ENCODE data around the gene CNN2.

CNN2 gene

GRCh38 chr19:1040476-1041271 is 14.3 kb downstream of the CNN2 start:
- Histone ChIP-seq H3K9me3 (ENCODE audit: control insufficient read depth in 5 of 5, low read length in 5 of 5) (no peaks in the 10 kb centered on the region), H3K36me3 (ENCODE audit: control insufficient read depth in 5 of 5, insufficient read depth in 5 of 5, low read length in 5 of 5) (peaks cover 0 to 20% (median 10%) of the 10 kb centered on the region in 5 donors), H3K27me3 (ENCODE audit: control insufficient read depth in 5 of 5, insufficient read depth in 4 of 5, low read length in 5 of 5) (no peaks in the 10 kb centered on the region), H3K4me3 (ENCODE audit: low read depth in 1 of 5, low read length in 5 of 5) (peak overlapping the region; percentile 67 to 86 (median 81)), H3K9ac (ENCODE audit: low read length in 5 of 5) (peak overlapping the region in 4 of 5 donors; percentile 43 to 73 (median 64)), H3K27ac (ENCODE audit: low read depth, low read length) (peak overlapping the region; percentile 65), H3K4me1 (ENCODE audit: control insufficient read depth in 5 of 5, insufficient read depth in 5 of 5, low read length in 5 of 5) (peaks cover 0 to 59% (median 54%) of the 10 kb centered on the region in 5 donors)

GRCh38 chr19:1041272-1041834 is 14.9 kb downstream of the CNN2 start:
- H3K9ac ChIP-seq (ENCODE audit: low read length in 5 of 5): peak overlapping the region in 2 of 5 donors; percentile 52 to 71
- peaks cover 0 to 13% (median 6%) of the 10 kb centered on the region in 5 donors for H3K36me3 ChIP-seq (ENCODE audit: control insufficient read depth in 5 of 5, insufficient read depth in 5 of 5, low read length in 5 of 5)
- H3K27me3 ChIP-seq (ENCODE audit: control insufficient read depth in 5 of 5, insufficient read depth in 4 of 5, low read length in 5 of 5): no peaks in the 10 kb centered on the region
- H3K27ac ChIP-seq (ENCODE audit: low read depth, low read length): no peak overlapping the region
- peaks cover 0 to 59% (median 54%) of the 10 kb centered on the region in 5 donors for H3K4me1 ChIP-seq (ENCODE audit: control insufficient read depth in 5 of 5, insufficient read depth in 5 of 5, low read length in 5 of 5)
- H3K4me3 ChIP-seq (ENCODE audit: low read depth in 1 of 5, low read length in 5 of 5): peak overlapping the region; percentile 11 to 86 (median 81)
- no peaks in the 10 kb centered on the region for H3K9me3 ChIP-seq (ENCODE audit: control insufficient read depth in 5 of 5, low read length in 5 of 5)

GRCh38 chr19:1041835-1042685 is 15.7 kb downstream of the CNN2 start:
- Histone ChIP-seq H3K4me1 (ENCODE audit: control insufficient read depth in 5 of 5, insufficient read depth in 5 of 5, low read length in 5 of 5) (peaks cover 0 to 61% (median 54%) of the 10 kb centered on the region in 5 donors), H3K27me3 (ENCODE audit: control insufficient read depth in 5 of 5, insufficient read depth in 4 of 5, low read length in 5 of 5) (no peaks in the 10 kb centered on the region), H3K36me3 (ENCODE audit: control insufficient read depth in 5 of 5, insufficient read depth in 5 of 5, low read length in 5 of 5) (peaks cover 0 to 15% (median 5%) of the 10 kb centered on the region in 5 donors), H3K9ac (ENCODE audit: low read length in 5 of 5) (no peak overlapping the region), H3K27ac (ENCODE audit: low read depth, low read length) (peak overlapping the region; percentile 30), H3K9me3 (ENCODE audit: control insufficient read depth in 5 of 5, low read length in 5 of 5) (no peaks in the 10 kb centered on the region), H3K4me3 (ENCODE audit: low read depth in 1 of 5, low read length in 5 of 5) (peak overlapping the region in 3 of 5 donors; percentile 11 to 81 (median 35))

- H3K4me1 ChIP-seq (ENCODE audit: control insufficient read depth in 5 of 5, insufficient read depth in 5 of 5, low read length in 5 of 5): peaks cover 0 to 56% (median 49%) of the 10 kb centered on the region in 5 donors
- peak overlapping the region in 1 of 5 donors; percentile 81 for H3K4me3 ChIP-seq (ENCODE audit: low read depth in 1 of 5, low read length in 5 of 5)
- H3K27ac ChIP-seq (ENCODE audit: low read depth, low read length): peak overlapping the region; percentile 30
- H3K9me3 ChIP-seq (ENCODE audit: control insufficient read depth in 5 of 5, low read length in 5 of 5): no peaks in the 10 kb centered on the region
- H3K9ac ChIP-seq (ENCODE audit: low read length in 5 of 5): no peak overlapping the region
- peaks cover 0 to 11% (median 5%) of the 10 kb centered on the region in 5 donors for H3K36me3 ChIP-seq (ENCODE audit: control insufficient read depth in 5 of 5, insufficient read depth in 5 of 5, low read length in 5 of 5)
- no peaks in the 10 kb centered on the region for H3K27me3 ChIP-seq (ENCODE audit: control insufficient read depth in 5 of 5, insufficient read depth in 4 of 5, low read length in 5 of 5)
Observed at GRCh38 chr19:1042689-1043511, 16.5 kb downstream of the CNN2 start.

GRCh38 chr19:1045247-1045603 is 18.8 kb downstream of the CNN2 start:
- Histone ChIP-seq H3K9me3 (ENCODE audit: control insufficient read depth in 5 of 5, low read length in 5 of 5) (no peaks in the 10 kb centered on the region), H3K4me1 (ENCODE audit: control insufficient read depth in 5 of 5, insufficient read depth in 5 of 5, low read length in 5 of 5) (peaks cover 0 to 33% (median 30%) of the 10 kb centered on the region in 5 donors), H3K27ac (ENCODE audit: low read depth, low read length) (no peak overlapping the region), H3K27me3 (ENCODE audit: control insufficient read depth in 5 of 5, insufficient read depth in 4 of 5, low read length in 5 of 5) (no peaks in the 10 kb centered on the region), H3K4me3 (ENCODE audit: low read depth in 1 of 5, low read length in 5 of 5) (no peak overlapping the region), H3K9ac (ENCODE audit: low read length in 5 of 5) (no peak overlapping the region), H3K36me3 (ENCODE audit: control insufficient read depth in 5 of 5, insufficient read depth in 5 of 5, low read length in 5 of 5) (peaks cover 0 to 11% (median 5%) of the 10 kb centered on the region in 5 donors)

GRCh38 chr19:1046117-1046626 is 19.8 kb downstream of the CNN2 start:
- peaks cover 0 to 11% (median 5%) of the 10 kb centered on the region in 5 donors for H3K36me3 ChIP-seq (ENCODE audit: control insufficient read depth in 5 of 5, insufficient read depth in 5 of 5, low read length in 5 of 5)
- H3K9me3 ChIP-seq (ENCODE audit: control insufficient read depth in 5 of 5, low read length in 5 of 5): no peaks in the 10 kb centered on the region
- H3K27ac ChIP-seq (ENCODE audit: low read depth, low read length): no peak overlapping the region
- H3K4me3 ChIP-seq (ENCODE audit: low read depth in 1 of 5, low read length in 5 of 5): no peak overlapping the region
- H3K9ac ChIP-seq (ENCODE audit: low read length in 5 of 5): no peak overlapping the region
- H3K27me3 ChIP-seq (ENCODE audit: control insufficient read depth in 5 of 5, insufficient read depth in 4 of 5, low read length in 5 of 5): no peaks in the 10 kb centered on the region
- peaks cover 0 to 24% (median 20%) of the 10 kb centered on the region in 5 donors for H3K4me1 ChIP-seq (ENCODE audit: control insufficient read depth in 5 of 5, insufficient read depth in 5 of 5, low read length in 5 of 5)

- H3K9me3 ChIP-seq (ENCODE audit: control insufficient read depth in 5 of 5, low read length in 5 of 5): no peaks in the 10 kb centered on the region
- H3K36me3 ChIP-seq (ENCODE audit: control insufficient read depth in 5 of 5, insufficient read depth in 5 of 5, low read length in 5 of 5): peaks cover 0 to 11% (median 5%) of the 10 kb centered on the region in 5 donors
Observed at GRCh38 chr19:1046836-1047695, 20.7 kb downstream of the CNN2 start.

GRCh38 chr19:1047696-1048147 is 21.3 kb downstream of the CNN2 start:
- Histone ChIP-seq H3K4me1 (ENCODE audit: control insufficient read depth in 5 of 5, insufficient read depth in 5 of 5, low read length in 5 of 5) (peaks cover 0 to 8% (median 6%) of the 10 kb centered on the region in 5 donors), H3K27me3 (ENCODE audit: control insufficient read depth in 5 of 5, insufficient read depth in 4 of 5, low read length in 5 of 5) (no peaks in the 10 kb centered on the region), H3K27ac (ENCODE audit: low read depth, low read length) (no peak overlapping the region), H3K9ac (ENCODE audit: low read length in 5 of 5) (no peak overlapping the region), H3K36me3 (ENCODE audit: control insufficient read depth in 5 of 5, insufficient read depth in 5 of 5, low read length in 5 of 5) (peaks cover 0 to 11% (median 5%) of the 10 kb centered on the region in 5 donors), H3K4me3 (ENCODE audit: low read depth in 1 of 5, low read length in 5 of 5) (no peak overlapping the region), H3K9me3 (ENCODE audit: control insufficient read depth in 5 of 5, low read length in 5 of 5) (no peaks in the 10 kb centered on the region)

More at GRCh38 chr19:1046836-1047695, 20.7 kb downstream of the CNN2 start:
- H3K27ac ChIP-seq (ENCODE audit: low read depth, low read length): no peak overlapping the region
- H3K9ac ChIP-seq (ENCODE audit: low read length in 5 of 5): no peak overlapping the region
- H3K4me1 ChIP-seq (ENCODE audit: control insufficient read depth in 5 of 5, insufficient read depth in 5 of 5, low read length in 5 of 5): peaks cover 0 to 15% (median 11%) of the 10 kb centered on the region in 5 donors
- no peak overlapping the region for H3K4me3 ChIP-seq (ENCODE audit: low read depth in 1 of 5, low read length in 5 of 5)
- H3K27me3 ChIP-seq (ENCODE audit: control insufficient read depth in 5 of 5, insufficient read depth in 4 of 5, low read length in 5 of 5): no peaks in the 10 kb centered on the region

Measured in subcutaneous abdominal adipose tissue (tissue), 5 donors.